ENCODE data around the gene CEACAM5. TPM values are rescaled to one million over a fixed set of nuclear protein-coding genes. Genes with fewer than 3 reads are reported as not detected.

The CEACAM5 gene
- total RNA-seq, 1 experiment from 2014 or later = 1.1 TPM

DNA sequence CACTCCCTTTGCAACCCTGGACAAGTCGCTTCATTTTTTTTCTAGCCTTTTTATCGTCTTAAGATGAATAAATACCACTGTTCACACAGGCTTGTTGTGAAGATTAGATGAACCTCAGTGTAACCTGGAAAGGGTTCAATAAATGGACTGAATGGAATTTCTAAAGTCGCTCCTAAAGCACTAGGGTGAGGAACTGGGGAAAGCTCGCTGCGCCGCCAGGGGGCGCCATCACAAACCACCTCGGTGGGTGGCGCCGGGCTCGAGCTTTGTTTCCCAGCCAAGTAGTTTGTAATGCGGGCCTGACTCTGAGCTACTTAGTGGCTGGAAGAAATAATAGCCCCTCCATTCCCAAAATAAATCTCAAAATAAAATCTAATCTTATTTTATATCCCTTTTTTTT, 44.7 kb downstream of the CEACAM5 start:
- intact Hi-C loops (cut with micrococcal nuclease; ENCODE audit: unreplicated experiment) = loop anchor here (1.0 kb wide), 1 partner anchor 32 kb away; no protein-coding TSS in a partner anchor
- BruUV-seq (replicated peaks) = no TSS peak
- H3K4me1 Mint-ChIP-seq (ENCODE audit: low read depth, unreplicated experiment) = peaks cover 62% of the 10 kb centered on the region
- no peak overlapping the region for H3K27ac Mint-ChIP-seq (ENCODE audit: unreplicated experiment)
- DNase-seq = peak; percentile 89
- CTCF ChIA-PET = interaction anchor here (0.7 to 4.0 kb wide), 15 partner anchors 8 to 303 kb away, joined by 3 to 66 read pairs (median 5); partner anchors contain the start of genes CEACAM3 and RPS19
- H3K4me3 Mint-ChIP-seq (ENCODE audit: low read depth, unreplicated experiment) = no peak overlapping the region
- H3K36me3 Mint-ChIP-seq (ENCODE audit: insufficient read depth, unreplicated experiment) = peaks cover 12% of the 10 kb centered on the region
- H3K27me3 Mint-ChIP-seq (ENCODE audit: unreplicated experiment) = peaks cover 10% of the 10 kb centered on the region
- TF ChIP-seq, protein P1, sequence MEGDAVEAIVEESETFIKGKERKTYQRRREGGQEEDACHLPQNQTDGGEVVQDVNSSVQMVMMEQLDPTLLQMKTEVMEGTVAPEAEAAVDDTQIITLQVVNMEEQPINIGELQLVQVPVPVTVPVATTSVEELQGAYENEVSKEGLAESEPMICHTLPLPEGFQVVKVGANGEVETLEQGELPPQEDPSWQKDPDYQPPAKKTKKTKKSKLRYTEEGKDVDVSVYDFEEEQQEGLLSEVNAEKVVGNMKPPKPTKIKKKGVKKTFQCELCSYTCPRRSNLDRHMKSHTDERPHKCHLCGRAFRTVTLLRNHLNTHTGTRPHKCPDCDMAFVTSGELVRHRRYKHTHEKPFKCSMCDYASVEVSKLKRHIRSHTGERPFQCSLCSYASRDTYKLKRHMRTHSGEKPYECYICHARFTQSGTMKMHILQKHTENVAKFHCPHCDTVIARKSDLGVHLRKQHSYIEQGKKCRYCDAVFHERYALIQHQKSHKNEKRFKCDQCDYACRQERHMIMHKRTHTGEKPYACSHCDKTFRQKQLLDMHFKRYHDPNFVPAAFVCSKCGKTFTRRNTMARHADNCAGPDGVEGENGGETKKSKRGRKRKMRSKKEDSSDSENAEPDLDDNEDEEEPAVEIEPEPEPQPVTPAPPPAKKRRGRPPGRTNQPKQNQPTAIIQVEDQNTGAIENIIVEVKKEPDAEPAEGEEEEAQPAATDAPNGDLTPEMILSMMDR (IDR thresholded peaks at IDR 0.05; ENCODE audit: unreplicated experiment) = peak; percentile 96
- no peaks in the 10 kb centered on the region for H3K9me3 Mint-ChIP-seq (ENCODE audit: low read depth, unreplicated experiment)

GRCh38 chr19:41753936-41754529, 45.6 kb downstream of the CEACAM5 start:
- Mint-ChIP-seq H3K27me3 (ENCODE audit: unreplicated experiment) (peaks cover 1% of the 10 kb centered on the region), H3K4me1 (ENCODE audit: low read depth, unreplicated experiment) (peaks cover 71% of the 10 kb centered on the region), H3K9me3 (ENCODE audit: low read depth, unreplicated experiment) (no peaks in the 10 kb centered on the region), H3K4me3 (ENCODE audit: low read depth, unreplicated experiment) (no peak overlapping the region), H3K27ac (ENCODE audit: unreplicated experiment) (peak overlapping the region; percentile 19), H3K36me3 (ENCODE audit: insufficient read depth, unreplicated experiment) (peaks cover 12% of the 10 kb centered on the region)
- TF ChIP-seq, protein P1 (IDR thresholded peaks at IDR 0.05; ENCODE audit: unreplicated experiment) = peak; percentile 56
- intact Hi-C loops (cut with micrococcal nuclease; ENCODE audit: unreplicated experiment) = loop anchor here (1.0 kb wide), 1 partner anchor 31 kb away; no protein-coding TSS in a partner anchor
- peak; percentile 76 for DNase-seq
- CTCF ChIA-PET = interaction anchor here (0.6 to 4.0 kb wide), 12 partner anchors 9 to 373 kb away, joined by 3 to 66 read pairs (median 6); partner anchors contain the start of genes CEACAM3 and RPS19
- BruUV-seq (replicated peaks) = no TSS peak

DNA sequence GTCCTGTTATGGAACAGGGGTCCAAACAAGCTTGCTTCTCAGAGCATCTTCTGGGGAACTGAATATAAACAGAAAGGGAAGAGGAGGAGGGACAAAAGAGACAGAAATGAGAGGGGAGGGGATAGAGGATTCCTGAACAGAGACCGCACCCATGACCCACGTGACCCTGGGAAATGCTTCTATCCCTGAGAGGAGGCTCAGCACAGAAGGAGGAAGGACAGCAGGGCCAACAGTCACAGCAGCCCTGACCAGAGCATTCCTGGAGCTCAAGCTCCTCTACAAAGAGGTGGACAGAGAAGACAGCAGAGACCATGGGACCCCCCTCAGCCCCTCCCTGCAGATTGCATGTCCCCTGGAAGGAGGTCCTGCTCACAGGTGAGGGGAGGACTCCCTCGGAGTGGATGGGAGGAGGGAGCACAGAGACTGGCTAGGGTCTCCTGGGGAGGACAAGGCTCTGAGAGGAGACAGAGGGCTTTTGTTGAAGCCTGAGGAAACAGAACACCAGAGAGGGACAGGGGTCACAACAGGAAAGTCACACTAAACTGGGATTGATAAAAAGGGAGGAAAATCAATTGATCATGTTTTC, 47.0 kb downstream of the CEACAM5 start, which contains the start of gene CEACAM6:
TSS of gene CEACAM6 (plus strand) at position 203 of the 586 bp plus-strand sequence. CDS start at position 312, 109 bp downstream.
- peak within 1 kb of the TSS; percentile 40 for H3K4me3 Mint-ChIP-seq (ENCODE audit: low read depth, unreplicated experiment)

GRCh38 chr19:41758846-41759245, 50.4 kb downstream of the CEACAM5 start:
- CTCF ChIA-PET = no interaction called here
- no TSS peak for BruUV-seq (replicated peaks)
- Mint-ChIP-seq H3K27ac (ENCODE audit: unreplicated experiment) (no peak overlapping the region), H3K9me3 (ENCODE audit: low read depth, unreplicated experiment) (no peaks in the 10 kb centered on the region), H3K4me1 (ENCODE audit: low read depth, unreplicated experiment) (peaks cover 42% of the 10 kb centered on the region), H3K4me3 (ENCODE audit: low read depth, unreplicated experiment) (no peak overlapping the region), H3K36me3 (ENCODE audit: insufficient read depth, unreplicated experiment) (peaks cover 12% of the 10 kb centered on the region), H3K27me3 (ENCODE audit: unreplicated experiment) (no peaks in the 10 kb centered on the region)
- TF ChIP-seq, protein P1 (IDR thresholded peaks at IDR 0.05; ENCODE audit: unreplicated experiment) = no peak
- DNase-seq = no peak
- intact Hi-C loops (cut with micrococcal nuclease; ENCODE audit: unreplicated experiment) = no loop called here

More for the DNA sequence above, 47.0 kb downstream of the CEACAM5 start, which contains the start of gene CEACAM6:
- H3K9me3 Mint-ChIP-seq (ENCODE audit: low read depth, unreplicated experiment) = no peaks in the 10 kb centered on the region
- H3K4me1 Mint-ChIP-seq (ENCODE audit: low read depth, unreplicated experiment) = peaks cover 68% of the 10 kb centered on the region
- peaks cover 12% of the 10 kb centered on the region for H3K36me3 Mint-ChIP-seq (ENCODE audit: insufficient read depth, unreplicated experiment)
- CTCF ChIA-PET = interaction anchor here (0.6 to 4.0 kb wide), 8 partner anchors 17 to 1372 kb away, joined by 3 to 66 read pairs (median 4); partner anchors contain the start of gene CEACAM3
- no TSS peak for BruUV-seq (replicated peaks)
- intact Hi-C loops (cut with micrococcal nuclease; ENCODE audit: unreplicated experiment) = no loop called here
- DNase-seq = peak; percentile 24
- H3K27me3 Mint-ChIP-seq (ENCODE audit: unreplicated experiment) = no peaks in the 10 kb centered on the region
- TF ChIP-seq, protein P1 (IDR thresholded peaks at IDR 0.05; ENCODE audit: unreplicated experiment) = no peak
- peak within 1 kb of the TSS; percentile 67 for H3K27ac Mint-ChIP-seq (ENCODE audit: unreplicated experiment)

All from Calu3 (cell line).